HG03520 (cell line): ENCODE results near the gene CDYL.
"Not testable (repeated sequence)": the region's sequence is repeated elsewhere in the genome, so short reads cannot be mapped to it uniquely, and the experiment has no call there.

ENCODE experiments used
- ATAC-seq: cut with Tn5 transposase; IDR thresholded peaks from one replicate; pipeline ENCODE4 v1.9.1; 2021; ENCODE audit warnings: mild to moderate bottlenecking, moderate library complexity; ENCODE audit not compliant: unreplicated experiment

The CDYL gene

DNA sequence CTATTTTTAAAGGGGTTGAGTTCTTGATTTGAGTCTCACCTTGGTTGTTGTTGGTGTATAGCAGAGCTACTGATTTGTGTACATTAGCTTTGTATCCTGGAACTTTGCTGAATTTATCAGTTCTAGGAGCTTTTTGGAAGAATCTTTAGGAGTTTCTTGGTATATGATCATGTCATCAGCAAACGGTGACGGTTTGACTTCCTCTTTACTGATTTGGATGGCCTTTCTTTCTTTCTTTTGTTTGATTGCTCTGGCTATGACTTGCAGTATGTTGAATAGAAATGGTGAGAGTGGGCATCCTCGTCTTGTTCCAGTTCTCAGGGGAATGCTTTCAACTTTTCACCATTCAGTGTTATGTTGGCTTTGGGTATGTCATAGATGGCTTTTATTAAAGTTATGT lies 64.0 kb downstream of the CDYL start:
- ATAC-seq, result no peak

DNA sequence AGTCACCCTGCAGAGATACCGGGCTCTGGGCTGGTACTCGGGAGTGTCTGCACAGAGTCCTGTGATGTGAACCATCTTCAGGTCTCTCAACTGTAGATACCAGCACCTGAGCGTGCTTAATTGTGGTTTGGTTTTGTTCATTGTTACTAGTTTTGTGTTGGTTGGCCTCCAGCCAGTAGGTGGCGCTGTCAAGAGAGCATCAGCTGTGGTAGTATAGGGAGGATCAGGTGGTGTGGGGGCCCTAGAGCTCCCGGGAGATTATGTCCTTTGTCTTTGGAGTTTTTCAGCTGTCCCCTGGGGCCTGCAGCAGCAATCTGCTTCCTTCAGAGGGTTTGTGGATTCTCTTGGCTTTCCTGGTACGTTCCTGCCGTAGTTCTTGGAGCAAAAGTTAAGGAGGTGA lies 67.9 kb downstream of the CDYL start:
- no peak for ATAC-seq

DNA sequence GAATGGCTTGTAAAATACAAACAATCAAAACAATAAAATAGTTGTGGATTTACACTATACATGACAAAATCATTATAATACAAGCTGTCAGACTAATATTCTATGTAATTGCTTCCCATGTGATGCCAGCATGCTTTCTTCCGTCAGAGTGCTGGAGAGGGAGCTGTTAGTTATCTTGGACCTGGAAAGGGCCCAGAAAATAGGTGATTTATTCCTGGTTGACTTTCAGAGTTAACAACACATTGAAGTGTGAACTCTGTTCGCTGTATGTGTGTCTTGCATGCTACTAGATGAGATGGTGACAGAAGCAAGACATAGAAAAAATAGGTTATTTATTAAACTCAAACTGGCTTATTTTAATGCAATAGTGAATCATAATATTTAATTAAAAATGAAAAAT lies 70.2 kb downstream of the CDYL start:
- ATAC-seq, result no peak

DNA sequence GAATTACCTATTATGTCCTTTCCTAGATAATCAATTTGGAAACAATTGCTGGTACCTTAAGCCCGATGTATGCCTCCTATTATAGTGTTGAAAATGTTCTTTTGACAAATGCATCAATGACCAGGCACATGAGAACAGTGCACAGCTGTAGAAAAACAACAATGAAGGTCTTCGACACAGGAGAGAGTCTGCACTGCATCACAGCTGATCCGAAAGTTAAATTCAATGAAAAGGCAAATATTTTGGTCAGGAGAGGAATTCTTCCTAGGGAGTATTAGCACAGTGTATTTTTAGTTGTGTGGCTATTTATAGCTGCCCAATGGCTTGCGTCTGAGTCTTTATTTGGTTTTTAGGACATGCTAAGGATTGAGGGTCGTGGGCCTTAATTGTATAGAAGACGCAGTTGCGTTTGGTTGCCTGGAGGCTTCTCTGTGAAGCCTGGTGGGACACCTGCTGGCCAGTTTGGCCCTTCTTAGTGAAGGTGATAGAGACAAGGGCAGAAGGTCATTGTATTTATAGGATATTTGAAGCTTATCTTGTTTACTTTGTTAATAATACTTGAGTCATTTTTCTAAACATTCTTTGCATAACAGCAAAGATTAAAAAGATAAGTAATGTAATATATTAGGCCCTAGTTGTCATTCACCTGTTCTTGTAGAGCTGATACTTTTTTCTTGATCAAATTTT lies 72.3 kb downstream of the CDYL start:
- ATAC-seq, result no peak

DNA sequence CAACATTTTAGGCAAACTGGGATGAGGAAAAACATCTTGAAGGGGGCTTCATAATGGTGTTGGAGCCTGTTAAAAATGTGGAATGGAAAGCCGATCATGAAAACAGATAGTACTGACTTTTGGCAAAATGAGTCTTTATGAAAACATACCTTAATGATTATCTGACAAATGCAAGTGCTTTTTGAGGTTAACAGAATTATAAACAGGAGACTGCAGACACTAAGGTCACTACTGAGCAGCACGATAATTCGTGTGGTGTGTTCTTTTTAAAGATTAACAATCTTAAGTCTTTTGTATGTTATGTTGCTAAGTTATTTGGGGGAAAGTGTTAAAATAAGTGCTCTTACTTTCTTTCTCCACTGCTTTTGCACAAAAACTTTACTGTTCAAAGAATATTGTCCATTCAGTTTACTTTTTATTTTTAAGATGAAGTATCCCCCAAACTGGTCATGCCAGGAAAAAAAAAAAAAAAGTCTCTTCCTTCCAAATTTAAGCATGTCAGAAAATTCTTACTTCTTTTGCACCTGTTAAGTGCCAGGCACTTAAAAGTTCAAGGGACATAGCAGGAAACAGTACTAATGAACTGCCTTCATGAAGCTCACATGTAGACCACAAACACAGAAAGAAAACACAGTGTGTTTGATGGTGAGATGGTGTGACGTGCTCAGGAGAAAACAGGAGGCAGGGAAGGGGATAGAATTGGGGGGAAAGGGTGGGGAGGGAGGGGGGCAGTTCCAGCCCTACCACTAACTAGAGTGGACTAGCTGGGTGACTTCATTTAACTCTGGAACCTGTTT lies 73.2 kb downstream of the CDYL start:
- ATAC-seq, result no peak

DNA sequence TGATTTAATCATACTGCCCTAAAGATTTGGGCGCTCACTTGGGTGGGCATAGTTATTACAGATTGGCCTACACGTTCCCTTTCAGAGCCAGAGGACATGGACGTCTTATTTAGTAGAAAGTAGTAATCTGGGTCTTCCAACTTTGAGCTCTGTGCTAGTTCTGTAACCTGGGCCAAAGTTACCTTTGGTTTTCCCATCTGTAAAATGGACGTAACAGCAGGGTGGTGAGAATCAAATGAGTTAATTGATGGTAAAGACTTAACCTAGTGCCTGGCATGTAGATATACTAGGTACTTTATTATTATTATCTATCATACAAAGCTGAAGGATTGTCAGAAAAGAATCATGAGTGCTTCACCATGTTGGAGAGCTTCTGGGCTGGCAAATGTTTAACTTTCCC lies 74.8 kb downstream of the CDYL start:
- ATAC-seq, result no peak

DNA sequence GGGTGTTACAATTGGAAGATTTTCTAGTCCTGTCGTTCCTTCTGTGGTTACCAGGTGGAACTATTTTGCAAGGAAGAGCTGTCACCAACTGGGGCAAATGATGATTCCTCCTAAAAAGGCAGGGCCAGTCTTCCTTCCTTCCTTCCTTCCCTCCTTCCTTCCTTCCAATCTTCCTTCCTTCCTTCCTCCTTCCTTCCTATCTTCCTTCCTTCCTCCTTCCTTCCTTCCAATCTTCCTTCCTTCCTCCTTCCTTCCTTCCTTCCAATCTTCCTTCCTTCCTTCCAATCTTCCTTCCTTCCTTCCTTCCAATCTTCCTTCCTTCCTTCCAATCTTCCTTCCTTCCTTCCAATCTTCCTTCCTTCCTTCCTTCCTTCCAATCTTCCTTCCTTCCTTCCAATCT lies 76.0 kb downstream of the CDYL start:
- ATAC-seq, result not testable (repeated sequence)

DNA sequence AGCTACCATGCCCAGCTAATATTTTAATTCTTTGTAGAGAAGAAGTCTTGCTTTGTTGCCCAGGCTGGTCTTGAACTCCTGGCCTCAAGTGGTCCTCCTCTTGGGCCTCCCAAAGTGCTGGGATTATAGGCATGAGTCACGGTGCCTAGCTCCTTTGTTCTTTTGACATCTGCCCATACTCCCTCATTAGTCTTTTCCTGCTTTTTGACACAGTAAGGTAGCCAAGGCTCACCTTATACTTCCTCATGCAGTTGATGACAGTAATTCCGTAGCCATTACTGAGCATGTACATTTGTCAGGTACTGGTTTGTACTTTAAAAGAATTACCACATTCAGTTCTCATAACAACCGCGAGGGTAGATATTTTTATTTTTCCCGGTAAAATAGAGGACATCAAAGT lies 76.7 kb downstream of the CDYL start:
- no peak for ATAC-seq

DNA sequence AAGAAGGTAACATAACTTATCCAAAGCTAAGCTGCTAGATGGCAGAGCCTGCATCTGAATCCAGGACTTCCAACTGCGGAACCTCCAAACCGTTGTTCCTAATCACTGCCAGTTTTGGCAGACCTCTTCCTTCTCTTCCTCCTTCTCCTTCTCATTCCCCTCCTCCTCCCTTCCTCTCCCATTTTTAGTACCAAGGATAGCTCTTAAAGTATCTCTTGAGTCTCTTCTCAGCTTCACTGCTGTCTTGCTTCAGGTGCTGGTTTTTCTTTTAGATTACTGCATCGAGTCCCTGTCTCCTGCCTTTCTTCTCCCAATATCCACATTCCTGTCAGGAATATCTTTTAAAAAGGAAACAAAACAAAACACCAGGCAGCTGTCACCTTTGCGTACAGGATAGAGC lies 77.1 kb downstream of the CDYL start:
- no peak for ATAC-seq

DNA sequence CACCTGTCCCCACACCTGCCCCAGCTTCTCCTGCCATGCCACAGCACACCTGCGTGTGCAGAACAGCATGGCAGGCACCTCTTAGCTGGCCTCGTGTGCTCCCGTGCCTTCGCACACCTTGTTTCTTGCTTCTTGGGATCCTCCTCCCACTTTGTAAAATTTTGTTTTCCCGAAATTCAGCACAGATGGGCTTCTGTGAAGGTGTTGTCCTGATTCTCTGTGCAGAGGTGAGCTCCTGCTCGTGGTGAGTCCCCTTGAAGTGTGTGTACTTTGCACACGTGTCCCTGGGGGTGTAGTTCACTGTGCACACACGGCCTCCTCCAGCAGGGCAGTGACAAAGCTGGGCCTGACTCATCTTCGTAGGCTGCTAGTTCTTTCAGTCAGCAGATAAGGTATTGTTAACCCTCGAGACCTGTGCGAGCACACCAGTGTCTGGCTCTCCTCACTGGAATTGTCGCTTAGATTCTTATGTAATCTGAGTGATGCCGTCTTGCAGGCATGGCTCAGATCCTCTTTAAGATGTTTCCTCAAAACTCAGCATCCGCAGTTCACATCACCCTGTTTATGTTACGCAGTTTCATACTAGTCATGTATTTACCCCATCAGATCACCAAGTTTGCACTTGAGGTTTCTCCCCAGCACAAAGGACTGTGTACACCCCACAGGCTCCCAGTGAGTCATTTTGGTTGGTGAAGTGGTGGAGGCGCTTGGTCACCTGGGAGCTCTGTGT lies 77.7 kb downstream of the CDYL start:
- ATAC-seq, result no peak

DNA sequence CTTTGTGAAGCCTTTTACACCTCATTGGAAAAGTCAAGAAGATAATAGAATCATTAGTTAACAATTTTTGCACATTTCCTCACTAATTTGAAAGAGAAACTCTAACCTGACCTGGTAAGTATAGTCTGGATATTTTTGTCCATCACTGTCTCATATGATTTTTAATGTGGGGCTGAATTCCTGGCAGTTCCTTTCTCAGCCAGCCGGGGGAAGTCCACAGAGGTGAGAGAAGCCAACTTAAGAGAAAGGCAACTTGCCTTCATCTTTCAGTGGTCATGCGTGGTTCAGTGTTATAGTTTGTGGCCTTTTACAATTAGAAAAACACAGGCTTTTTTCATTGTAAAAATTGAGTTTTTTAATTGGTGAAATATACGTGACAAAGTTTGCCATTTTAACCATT lies 80.6 kb downstream of the CDYL start:
- ATAC-seq, result no peak

DNA sequence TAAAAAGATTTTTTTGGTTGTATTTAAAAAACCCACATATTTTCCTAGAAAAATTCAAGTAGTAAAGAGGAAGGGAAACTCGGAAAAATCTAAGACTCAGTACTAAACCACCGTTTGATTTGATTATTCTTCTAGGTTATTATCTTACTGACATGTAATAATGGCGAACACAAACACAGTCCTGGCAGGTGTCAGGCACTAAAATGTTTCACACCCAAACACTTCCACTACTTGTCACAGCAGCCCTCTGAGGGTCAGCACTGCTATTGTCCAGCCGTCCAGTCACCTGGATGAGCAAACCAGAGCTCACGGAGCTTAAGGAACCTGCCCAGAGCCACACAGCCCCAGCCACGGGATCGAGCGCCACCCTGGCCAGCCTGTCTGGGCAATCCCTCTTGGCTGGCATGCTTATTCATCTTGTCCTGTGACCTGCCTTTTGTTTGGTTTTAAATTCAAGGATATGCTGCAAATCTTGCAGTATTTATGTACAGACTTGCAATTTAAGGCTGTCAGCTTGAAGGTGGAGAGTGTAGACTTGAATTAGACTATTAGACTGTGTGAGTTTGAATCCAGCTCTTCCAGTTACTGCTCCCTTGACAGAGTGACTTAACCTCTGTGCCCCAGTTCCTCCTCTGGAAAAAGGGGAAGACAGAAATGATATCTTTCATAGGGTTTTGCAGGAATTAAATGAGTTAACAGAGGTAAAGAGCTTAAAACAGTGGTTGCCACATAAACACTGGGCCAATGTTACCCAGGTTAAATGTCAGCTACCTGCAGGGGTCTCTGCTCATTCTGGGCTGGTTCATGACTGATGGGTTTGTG lies 82.2 kb downstream of the CDYL start:
- no peak for ATAC-seq

DNA sequence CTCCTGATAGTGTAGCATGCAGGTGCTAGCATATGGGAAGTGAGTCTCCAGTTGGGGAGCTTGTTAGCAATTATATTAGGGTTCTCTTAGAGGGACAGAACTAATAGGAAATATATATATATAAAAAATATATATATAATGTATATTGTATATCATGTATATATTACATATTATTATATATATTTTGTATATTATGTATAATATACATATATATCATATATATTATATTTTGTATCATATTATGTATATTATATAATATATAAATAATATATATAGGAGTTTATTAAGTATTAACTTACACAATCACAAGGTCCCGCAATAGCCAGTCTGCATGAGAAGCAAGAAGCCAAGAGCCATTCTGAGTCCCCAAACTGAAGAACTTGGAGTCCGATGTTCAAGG lies 84.2 kb downstream of the CDYL start:
- ATAC-seq, result no peak

DNA sequence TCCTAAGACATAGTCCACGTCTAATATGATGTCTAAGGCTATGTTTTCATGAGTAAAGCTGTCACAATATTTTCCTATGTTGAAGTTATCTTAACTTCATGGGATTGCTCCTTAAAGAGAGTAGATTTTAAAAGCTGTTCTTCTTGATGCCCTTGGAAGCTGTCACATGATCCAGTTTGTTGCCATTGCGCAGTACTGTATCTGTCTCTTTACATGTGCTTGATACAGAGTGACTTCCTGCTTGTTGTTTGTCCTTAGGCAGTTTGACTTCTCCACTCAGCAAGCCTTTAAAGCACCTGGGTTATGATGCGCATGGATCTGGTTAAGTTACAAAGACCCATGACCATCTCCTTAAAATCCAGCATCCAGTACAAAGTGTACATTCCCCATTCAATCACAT lies 85.4 kb downstream of the CDYL start:
- ATAC-seq, result no peak

DNA sequence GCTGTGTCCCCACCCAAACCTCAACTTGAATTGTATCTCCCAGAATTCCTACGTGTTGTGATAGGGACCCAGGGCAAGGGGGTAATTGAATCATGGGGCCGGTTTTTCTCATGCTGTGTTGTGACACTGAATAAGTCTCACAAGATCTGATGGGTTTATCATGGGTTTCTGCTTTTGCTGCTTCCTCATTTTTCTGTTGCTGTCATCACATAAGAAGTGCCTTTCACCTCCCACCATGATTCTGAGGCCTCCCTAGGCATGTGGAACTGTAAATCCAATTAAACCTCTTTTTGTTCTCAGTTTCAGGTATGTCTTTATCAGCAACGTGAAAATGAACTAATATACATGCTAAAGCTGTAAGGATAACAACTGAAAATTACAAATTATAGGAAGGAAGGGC lies 88.3 kb downstream of the CDYL start:
- ATAC-seq, result no peak

DNA sequence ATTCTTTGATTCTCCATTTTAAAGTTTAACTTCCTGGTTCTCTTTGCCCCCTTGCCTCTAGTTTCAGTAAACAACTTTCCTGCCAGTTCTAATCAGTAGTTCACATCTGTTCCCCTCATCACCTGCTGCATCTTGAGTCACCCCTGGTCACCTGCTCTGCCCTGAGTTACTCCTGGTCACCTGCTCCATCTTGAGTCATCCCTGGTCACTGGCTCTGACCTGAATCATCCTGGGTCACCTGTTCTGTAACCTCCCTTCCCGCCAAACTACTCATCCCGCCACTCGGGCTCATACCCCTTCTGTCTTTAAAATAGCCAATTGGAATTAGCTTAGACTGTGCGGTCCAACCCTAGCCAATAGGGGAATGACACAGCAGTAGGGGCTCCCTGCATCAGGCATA lies 88.8 kb downstream of the CDYL start:
- ATAC-seq, result not testable (repeated sequence)

DNA sequence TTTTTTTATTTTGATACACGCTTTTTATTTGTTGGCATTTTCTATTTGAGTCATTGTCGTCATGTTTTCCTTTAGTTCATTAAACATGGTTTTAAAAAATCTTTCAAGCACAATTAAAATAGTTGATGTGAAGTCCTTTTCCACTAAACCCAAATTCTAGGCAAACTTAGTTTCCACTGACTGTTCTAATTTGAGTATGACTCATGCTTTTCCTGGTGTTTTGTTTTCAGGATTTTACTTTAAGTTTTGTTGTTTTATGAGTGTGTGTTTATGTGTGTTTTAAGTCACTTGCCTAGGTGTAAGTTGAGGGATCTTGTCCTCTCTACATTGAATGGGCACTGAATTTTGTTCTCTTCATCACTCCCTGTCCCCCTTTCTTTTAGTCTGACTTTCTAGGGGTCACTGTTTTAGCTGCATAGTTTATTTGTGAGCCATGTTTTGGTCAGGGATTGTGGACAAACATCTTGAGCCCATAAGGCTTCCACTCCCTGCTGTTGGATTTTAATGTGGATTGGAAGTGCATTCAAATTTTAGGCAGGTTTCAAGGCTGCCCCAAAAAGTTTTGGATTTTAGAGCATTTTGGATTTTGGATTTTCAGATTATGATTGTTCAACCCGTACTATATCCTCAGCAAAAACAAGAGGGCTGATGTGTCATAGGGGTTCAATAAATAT lies 94.8 kb downstream of the CDYL start:
- no peak for ATAC-seq

DNA sequence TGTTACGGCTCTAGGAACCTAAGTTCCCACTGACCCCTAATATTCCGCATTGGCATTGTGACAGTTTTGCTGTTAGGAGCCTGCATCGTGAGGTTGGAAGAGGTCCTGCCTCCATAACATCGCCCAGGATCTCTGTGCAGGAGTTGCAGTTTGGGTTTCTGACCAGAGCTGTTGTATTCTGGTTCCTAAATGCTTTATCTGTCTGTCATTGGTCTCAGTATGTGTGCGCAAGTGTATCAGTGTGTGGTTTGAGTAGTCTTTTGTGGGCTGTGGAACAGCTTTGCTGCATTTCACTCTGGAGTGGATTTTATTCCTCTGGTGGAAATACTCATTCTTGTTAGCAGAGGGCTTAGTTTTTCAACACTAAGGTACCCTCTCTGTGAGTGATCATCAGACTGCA lies 95.6 kb downstream of the CDYL start:
- ATAC-seq, result no peak

DNA sequence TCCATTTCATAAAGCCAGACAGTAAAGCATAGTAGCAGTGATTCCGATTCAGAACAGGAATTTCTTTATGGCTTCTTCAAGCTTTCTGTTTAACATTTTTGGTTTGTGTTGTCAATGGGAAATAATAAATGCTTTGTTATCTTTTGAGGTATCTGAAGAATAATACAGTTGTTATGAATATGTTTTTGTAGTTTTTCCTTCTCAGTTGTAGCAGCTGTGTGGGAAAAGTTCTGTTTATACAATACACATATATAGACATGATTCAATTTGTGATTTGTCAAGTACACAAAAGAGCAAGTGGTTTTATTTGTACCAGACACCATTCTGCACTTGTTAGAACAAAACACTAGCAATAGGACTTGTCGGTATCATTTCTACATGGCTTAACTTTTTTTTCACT lies 96.6 kb downstream of the CDYL start:
- ATAC-seq, result no peak

DNA sequence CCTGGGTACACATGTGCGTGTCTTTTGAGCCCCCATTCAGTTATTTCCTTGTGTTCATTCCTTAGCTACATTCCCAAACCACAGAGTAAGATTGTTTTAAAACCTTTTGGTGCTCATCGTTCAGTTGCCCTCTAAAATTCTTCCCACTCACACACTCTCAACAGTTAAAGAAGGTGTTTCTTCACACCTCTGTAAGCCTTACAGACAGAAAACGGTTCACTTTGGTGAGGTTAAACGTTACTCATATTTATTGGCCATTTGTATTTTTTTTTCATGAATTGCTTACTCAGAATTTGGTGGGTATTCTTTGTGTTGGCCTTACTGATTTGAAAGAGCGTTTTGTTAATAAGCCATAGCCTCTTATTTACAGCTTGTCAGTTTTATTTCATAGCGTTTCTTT lies 97.7 kb downstream of the CDYL start:
- no peak for ATAC-seq
